Endothelial cell of umbilical vein (primary cell): Measurements from ENCODE around the gene KCNS1. TPM values are rescaled to one million over a fixed set of nuclear protein-coding genes. Genes with fewer than 3 reads are reported as not detected.

Experiments used
- BruUV-seq: library from RNA; stranded (reverse); fragments of 400-500 nt; replicated peaks from 2 replicates; lab custom pipeline; 2021; lab: Mats Ljungman, UMichigan
- CTCF ChIA-PET: fragments of 300-600, 350-600 bp; sonication (Branson Sonifier 250); formaldehyde crosslinking; loops from one replicate; lab custom pipeline; 2021; ENCODE audit warnings: antibody characterized with exemption, inconsistent platforms; lab: Charles Lee
- POLR2A ChIA-PET: fragments of 300-600, 350-600 bp; sonication (Branson Sonifier 250); formaldehyde crosslinking; loops from one replicate; lab custom pipeline; 2021; ENCODE audit warnings: antibody characterized with exemption, inconsistent platforms; lab: Charles Lee
- DNase-seq: peaks from one replicate; pipeline ENCODE4 v3.0.0-alpha.2; 2011; ENCODE audit warnings: low read depth, low spot score
- FAIRE-seq: peaks from 2 replicates; lab custom pipeline; 2011; peaks lifted over from hg19 to GRCh38; lab: Jason Lieb, UNC
- H2AFZ ChIP-seq: 2 replicates; pipeline ENCODE4 v1.6.0; 2012; ENCODE audit warnings: low read depth, low read length, control low read depth, inconsistent platforms
- H3K27ac ChIP-seq: 2 replicates; pipeline ENCODE4 v1.5.1; 2011; ENCODE audit warnings: low read depth, mild to moderate bottlenecking, control low read depth, low read length, moderate library complexity; ENCODE audit not compliant: insufficient read depth
- H3K27me3 ChIP-seq, 2 experiments: 2 replicates each; pipeline versions ENCODE4 v1.6.0 to v1.6.1; 2011; ENCODE audit warnings: low read length in 2 of 2, mixed read lengths in 1 of 2; ENCODE audit not compliant: control insufficient read depth in 2 of 2, insufficient read depth in 2 of 2
- H3K36me3 ChIP-seq, 2 experiments: 2 replicates in 1 of 2; 3 replicates in 1 of 2; pipeline ENCODE4 v1.5.1; 2011; ENCODE audit warnings: low read length in 2 of 2, mild to moderate bottlenecking in 1 of 2, moderate library complexity in 1 of 2; ENCODE audit not compliant: control insufficient read depth in 2 of 2, insufficient read depth in 2 of 2; ENCODE audit errors: extremely low read depth in 1 of 2
- H3K4me1 ChIP-seq: 3 replicates; pipeline ENCODE4 v1.5.1; 2011; ENCODE audit warnings: mild to moderate bottlenecking, low read length; ENCODE audit not compliant: control insufficient read depth, insufficient read depth; ENCODE audit errors: extremely low read depth
- H3K4me2 ChIP-seq: 2 replicates; pipeline ENCODE4 v1.6.1; 2011; ENCODE audit warnings: low read length, control low read depth, mixed read lengths; ENCODE audit not compliant: insufficient read depth
- H3K4me3 ChIP-seq, 3 experiments: fragments of 200-600 bp in 1 of 3; sonication (generic), shearing (Covaris generic) in 1 of 3; replicated peaks in 1 of 3; 2 replicates each; pipeline ENCODE4 v1.5.1; 2011 to 2016; ENCODE audit warnings: control low read depth in 3 of 3, low read length in 3 of 3, mild to moderate bottlenecking in 2 of 3, inconsistent platforms in 1 of 3, low read depth in 1 of 3, moderate library complexity in 1 of 3; ENCODE audit not compliant: insufficient read depth in 1 of 3
- H3K79me2 ChIP-seq: 2 replicates; pipeline ENCODE4 v1.6.0; 2012; ENCODE audit warnings: low read length, inconsistent platforms; ENCODE audit not compliant: control insufficient read depth, insufficient read depth
- H3K9ac ChIP-seq: replicated peaks from 2 replicates; pipeline ENCODE3; 2011; ENCODE audit warnings: low read length, control low read depth; ENCODE audit not compliant: insufficient read depth; ENCODE audit errors: extremely low read depth
- H3K9me1 ChIP-seq: replicated peaks from 3 replicates; pipeline ENCODE4 v1.6.0; 2011; ENCODE audit warnings: mild to moderate bottlenecking, low read length; ENCODE audit not compliant: control insufficient read depth, insufficient read depth; ENCODE audit errors: extremely low read depth
- H3K9me3 ChIP-seq: replicated peaks from 2 replicates; pipeline ENCODE4 v1.5.1; 2012; ENCODE audit warnings: low read length, inconsistent platforms; ENCODE audit not compliant: control insufficient read depth, insufficient read depth
- H4K20me1 ChIP-seq: replicated peaks from 2 replicates; pipeline ENCODE3; 2011; ENCODE audit warnings: mild to moderate bottlenecking, low read length; ENCODE audit not compliant: control insufficient read depth, insufficient read depth; ENCODE audit errors: extremely low read depth
- EZH2 ChIP-seq: IDR thresholded peaks from 2 replicates; pipeline ENCODE4 v1.6.1; 2012; ENCODE audit warnings: borderline replicate concordance, low read depth, mild to moderate bottlenecking, moderate library complexity, low read length, inconsistent platforms; ENCODE audit not compliant: severe bottlenecking
- FOS ChIP-seq: IDR thresholded peaks from 2 replicates; pipeline ENCODE4 v1.6.1; 2011; ENCODE audit warnings: mild to moderate bottlenecking, low read length, moderate library complexity, borderline replicate concordance; ENCODE audit not compliant: insufficient read depth
- GATA2 ChIP-seq: IDR thresholded peaks from 2 replicates; pipeline ENCODE4 v1.7.0; 2011; ENCODE audit warnings: low read depth, mild to moderate bottlenecking, moderate library complexity, mixed read lengths, low read length; ENCODE audit not compliant: insufficient read length, insufficient read depth
- JUN ChIP-seq: IDR thresholded peaks from 2 replicates; pipeline ENCODE4 v1.6.1; 2011; ENCODE audit warnings: borderline replicate concordance, low read depth; ENCODE audit not compliant: insufficient read length, insufficient read depth
- MYC ChIP-seq: IDR thresholded peaks from one replicate; pipeline ENCODE4 v1.6.1; 2011; ENCODE audit warnings: mild to moderate bottlenecking, low read depth, low read length
- POLR2A ChIP-seq: IDR thresholded peaks from 2 replicates; pipeline ENCODE4 v1.6.1; 2012; ENCODE audit warnings: low read depth, mild to moderate bottlenecking, control low read depth, low read length
- POLR2AphosphoS5 ChIP-seq: IDR thresholded peaks from 2 replicates; pipeline ENCODE4 v1.6.1; 2012; ENCODE audit warnings: low read depth, mild to moderate bottlenecking, control low read depth, low read length, moderate library complexity; ENCODE audit not compliant: insufficient read depth
- dilution Hi-C: fragments of 300-500 bp; cut with MboI; formaldehyde crosslinking; loops from one replicate; pipeline ENCODE4 v1.15.0; 2019; ENCODE audit warnings: low sequenced_read_pairs; ENCODE audit not compliant: extremely low pct_ligation_motif_present
- intact Hi-C: fragments of 100-400 bp; cut with micrococcal nuclease; formaldehyde crosslinking; loops from one replicate; pipeline ENCODE4 v1.10.0; 2022
- polyA plus RNA-seq, 4 experiments: library from polyadenylated mRNA; depleted of rRNA in 3 of 4; stranded (reverse) in 3 of 4; unstranded in 1 of 4; fragments of >200 nt; gene quantifications; 2 replicates each; pipeline versions ENCODE4 v1.2.1 to v1.2.3, GENCODE V29; 2011 to 2012; ENCODE audit warnings: missing spikeins in 1 of 4
- total RNA-seq: library from RNA; stranded (reverse); gene quantifications from 2 replicates; pipeline ENCODE4 v1.2.3, GENCODE V29; 2021
- TF ChIP-seq, protein P1 (sequence below), 2 donors: IDR thresholded peaks; 1 replicate in 1 of 2; 2 replicates in 1 of 2; pipeline ENCODE4 v1.5.1; 2011; ENCODE audit warnings: low read length in 2 of 2, mild to moderate bottlenecking in 2 of 2, moderate library complexity in 2 of 2, control low read depth in 1 of 2, inconsistent platforms in 1 of 2, low read depth in 1 of 2; ENCODE audit not compliant: insufficient read depth in 1 of 2; ENCODE audit errors: extremely low read depth in 1 of 2
- TF ChIP-seq, protein P2 (sequence below): IDR thresholded peaks from 2 replicates; pipeline ENCODE4 v1.6.1; 2011; ENCODE audit not compliant: insufficient read depth, insufficient read length

Gene KCNS1
- total and polyA plus RNA-seq, 2 donors (not counting 3 experiments of a cell fraction or from before 2014, with no cell fraction given), result 0.14 to 0.29 TPM

DNA sequence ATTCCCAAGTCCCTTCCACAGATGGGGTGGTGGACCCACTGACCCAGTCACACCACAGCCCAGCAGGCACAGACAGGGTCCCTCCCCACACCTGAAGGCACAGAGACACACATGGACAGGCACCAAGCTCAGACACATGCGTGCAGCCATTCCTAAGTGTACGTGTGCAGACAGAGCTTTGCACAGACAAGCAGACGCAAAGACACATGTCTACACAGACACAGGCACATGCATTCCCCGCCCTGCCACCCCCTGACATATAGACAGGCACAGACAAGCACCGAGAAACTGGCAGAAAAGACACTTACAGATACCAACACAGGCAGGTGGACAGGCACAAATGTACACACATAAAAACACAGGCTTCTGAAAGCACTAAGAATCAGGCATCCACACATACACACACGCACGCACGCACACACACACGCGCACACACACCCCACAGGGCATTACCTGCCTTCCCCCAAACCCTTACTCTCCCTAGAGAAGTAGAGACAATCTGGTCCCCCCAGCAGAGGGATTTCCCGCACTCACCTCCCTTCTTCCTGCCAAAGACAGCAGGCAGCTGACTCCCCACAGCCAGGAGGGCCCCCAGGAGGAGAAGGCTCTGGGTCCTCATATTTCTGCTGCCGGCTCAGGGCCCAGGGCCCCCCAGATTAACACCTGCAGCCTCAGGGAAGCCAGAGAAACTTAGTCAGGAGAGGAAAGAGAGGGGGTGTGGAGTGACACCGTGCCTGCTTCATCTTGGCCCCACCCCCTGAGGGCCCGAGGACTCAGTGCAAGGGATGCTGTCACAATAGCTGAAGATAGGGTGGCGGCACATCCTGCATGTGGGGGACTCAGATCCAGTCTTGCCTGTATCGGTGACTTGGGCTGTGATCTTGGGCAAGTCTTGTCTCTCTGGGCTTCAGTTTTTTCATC lies 13.8 kb upstream of the KCNS1 start, which contains the start of gene WFDC5:
Gene WFDC5 (minus strand): TSS at position 710 of the 921 bp plus-strand sequence. CDS start 91 bp downstream, at position 619.
- Histone ChIP-seq H2AFZ (no peak within 1 kb of the TSS), H3K4me1 (no peaks in the 10 kb centered on the region), H3K9me1 (no peaks in the 10 kb centered on the region), H3K4me3 (no peak within 1 kb of the TSS), H3K9me3 (no peaks in the 10 kb centered on the region), H3K79me2 (no peaks in the 10 kb centered on the region), H3K4me2 (no peak within 1 kb of the TSS), H4K20me1 (no peaks in the 10 kb centered on the region), H3K9ac (no peak within 1 kb of the TSS), H3K27me3 (peaks cover 0 to 4% of the 10 kb centered on the region in 2 experiments), H3K27ac (no peak within 1 kb of the TSS), H3K36me3 (no peaks in the 10 kb centered on the region)
- CTCF ChIA-PET, result interaction anchor here (0.8 to 9.0 kb wide), 7 partner anchors 9 to 176 kb away, joined by 3 to 278 read pairs (median 4); partner anchors contain the start of gene WFDC12
- dilution Hi-C loops, result no loop called here
- intact Hi-C loops, result loop anchor here (5.0 kb wide), 2 partner anchors 178 to 202 kb away; partner anchors contain the start of gene PABPC1L
- TF ChIP-seq EZH2 (no peak), POLR2AphosphoS5 (no peak), FOS (no peak), GATA2 (no peak), MYC (no peak), POLR2A (no peak), JUN (no peak)
- TF ChIP-seq, protein P1, sequence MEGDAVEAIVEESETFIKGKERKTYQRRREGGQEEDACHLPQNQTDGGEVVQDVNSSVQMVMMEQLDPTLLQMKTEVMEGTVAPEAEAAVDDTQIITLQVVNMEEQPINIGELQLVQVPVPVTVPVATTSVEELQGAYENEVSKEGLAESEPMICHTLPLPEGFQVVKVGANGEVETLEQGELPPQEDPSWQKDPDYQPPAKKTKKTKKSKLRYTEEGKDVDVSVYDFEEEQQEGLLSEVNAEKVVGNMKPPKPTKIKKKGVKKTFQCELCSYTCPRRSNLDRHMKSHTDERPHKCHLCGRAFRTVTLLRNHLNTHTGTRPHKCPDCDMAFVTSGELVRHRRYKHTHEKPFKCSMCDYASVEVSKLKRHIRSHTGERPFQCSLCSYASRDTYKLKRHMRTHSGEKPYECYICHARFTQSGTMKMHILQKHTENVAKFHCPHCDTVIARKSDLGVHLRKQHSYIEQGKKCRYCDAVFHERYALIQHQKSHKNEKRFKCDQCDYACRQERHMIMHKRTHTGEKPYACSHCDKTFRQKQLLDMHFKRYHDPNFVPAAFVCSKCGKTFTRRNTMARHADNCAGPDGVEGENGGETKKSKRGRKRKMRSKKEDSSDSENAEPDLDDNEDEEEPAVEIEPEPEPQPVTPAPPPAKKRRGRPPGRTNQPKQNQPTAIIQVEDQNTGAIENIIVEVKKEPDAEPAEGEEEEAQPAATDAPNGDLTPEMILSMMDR (IDR thresholded peaks at IDR 0.05; ENCODE audit: extremely low read depth in 1 of 2, insufficient read depth in 1 of 2, low read depth in 1 of 2, low read length in 2 of 2), result no peak
- TF ChIP-seq, protein P2, sequence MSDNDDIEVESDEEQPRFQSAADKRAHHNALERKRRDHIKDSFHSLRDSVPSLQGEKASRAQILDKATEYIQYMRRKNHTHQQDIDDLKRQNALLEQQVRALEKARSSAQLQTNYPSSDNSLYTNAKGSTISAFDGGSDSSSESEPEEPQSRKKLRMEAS, result no peak
- FAIRE-seq, result no peak
- no TSS peak for BruUV-seq
- DNase-seq, result no peak
- POLR2A ChIA-PET, result no interaction called here
